ENCODE data around the gene OR10G3.

The OR10G3 gene

GRCh38 chr14:21525571-21525961 is 54.3 kb downstream of the OR10G3 start:
- H3K27ac ChIP-seq = peak overlapping the region; percentile 63
- TF ChIP-seq CTCF (conservative IDR thresholded peaks at IDR 0.05) (no peak), ZFX (IDR thresholded peaks at IDR 0.05) (no peak)

DNA sequence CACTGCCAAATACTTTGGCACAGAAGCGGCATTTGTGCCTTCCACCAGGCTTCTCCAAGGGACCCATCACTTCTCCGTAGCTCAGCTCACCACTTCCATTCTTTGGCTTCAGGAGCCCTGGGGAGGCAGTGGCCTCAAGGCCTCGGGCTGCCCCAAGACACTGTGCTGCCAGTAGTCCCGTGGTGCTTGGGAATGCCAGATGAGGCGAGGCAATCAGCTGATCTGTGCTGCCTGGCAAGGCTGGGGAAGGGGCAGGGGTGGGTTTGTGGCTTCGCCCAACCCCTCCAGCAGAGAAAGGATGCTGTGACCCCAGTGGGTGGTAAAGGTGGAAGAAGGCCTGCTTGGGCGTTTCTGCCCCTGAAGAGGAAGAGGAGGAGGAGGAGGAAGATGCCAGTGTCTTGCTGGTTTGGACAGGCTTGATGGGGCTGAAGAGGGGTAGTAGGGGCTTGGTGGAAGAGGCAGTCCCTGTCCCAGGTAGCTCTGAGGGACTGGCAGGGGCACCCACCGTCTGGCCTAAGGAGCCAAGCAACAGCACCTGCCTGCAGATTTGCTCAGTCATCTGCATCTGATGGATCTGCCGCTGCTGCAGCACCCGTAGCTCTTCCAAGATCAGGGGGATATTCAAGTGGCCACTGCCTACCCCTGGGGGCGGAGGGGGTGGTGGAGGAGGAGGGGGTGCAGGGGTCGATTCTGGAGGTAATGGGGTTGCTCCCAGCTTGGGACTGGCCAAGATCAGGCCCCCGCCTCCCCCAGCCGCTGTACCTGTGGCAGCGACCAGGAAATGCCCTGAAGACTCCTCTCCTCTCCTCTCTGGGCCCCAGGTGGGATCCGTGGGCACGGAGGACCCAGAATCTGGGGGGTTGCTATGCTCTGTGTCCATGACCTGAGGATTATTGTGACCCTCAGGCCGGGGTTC is 55.0 kb downstream of the OR10G3 start:
- TF ChIP-seq ZFX (IDR thresholded peaks at IDR 0.05) (no peak), CTCF (conservative IDR thresholded peaks at IDR 0.05) (no peak)

GRCh38 chr14:21523203-21523602 is 56.7 kb downstream of the OR10G3 start:
- no peak overlapping the region for H3K27ac ChIP-seq
- no peak for TF ChIP-seq CTCF (conservative IDR thresholded peaks at IDR 0.05)
- no peak for TF ChIP-seq ZFX (IDR thresholded peaks at IDR 0.05)

More for the DNA sequence above, 55.0 kb downstream of the OR10G3 start:
- no peak overlapping the region for H3K27ac ChIP-seq

GRCh38 chr14:21521501-21521900 is 58.4 kb downstream of the OR10G3 start:
- H3K27ac ChIP-seq = no peak overlapping the region
- TF ChIP-seq ZFX (IDR thresholded peaks at IDR 0.05) = no peak
- no peak for TF ChIP-seq CTCF (conservative IDR thresholded peaks at IDR 0.05)

GRCh38 chr14:21520767-21521166 is 59.1 kb downstream of the OR10G3 start:
- TF ChIP-seq CTCF (conservative IDR thresholded peaks at IDR 0.05) (no peak), ZFX (IDR thresholded peaks at IDR 0.05) (no peak)
- no peak overlapping the region for H3K27ac ChIP-seq

GRCh38 chr14:21518725-21519124 is 61.2 kb downstream of the OR10G3 start:
- no peak overlapping the region for H3K27ac ChIP-seq
- TF ChIP-seq CTCF (conservative IDR thresholded peaks at IDR 0.05) = no peak
- TF ChIP-seq ZFX (IDR thresholded peaks at IDR 0.05) = no peak

Data from C4-2B (cell line).